ENCODE data around the gene CDH1.

DNA sequence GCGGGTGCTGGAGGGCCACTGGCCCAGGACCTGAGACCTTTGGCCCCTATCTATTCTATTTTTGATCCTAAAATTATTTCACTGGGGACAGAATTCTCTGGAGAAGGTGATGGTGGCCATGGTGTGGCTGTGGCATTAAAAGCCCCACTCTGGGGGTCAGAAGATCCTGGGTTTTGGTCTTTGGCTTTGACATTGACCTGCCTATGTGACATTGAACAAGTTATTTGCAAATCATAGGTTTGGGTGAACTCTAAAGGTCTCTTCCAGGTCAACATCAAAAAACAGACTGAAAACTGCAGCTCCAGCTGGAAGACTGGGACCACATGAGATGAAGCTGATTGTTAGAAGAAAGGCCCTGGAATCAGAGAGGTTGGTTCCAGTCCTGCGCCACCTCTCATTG, 2.3 kb upstream of the CDH1 start:
- TF ChIP-seq CTCF (conservative IDR thresholded peaks at IDR 0.05; ENCODE audit: low read depth, low read length) (no peak), EZH2 (IDR thresholded peaks at IDR 0.05; ENCODE audit: low read length, unreplicated experiment) (no peak), EZH2phosphoT487 (IDR thresholded peaks at IDR 0.05; ENCODE audit: borderline replicate concordance, low read length) (no peak)

Measured in PC-3 (cell line).